Mucosa of stomach (tissue), 1 donor: ENCODE results near the gene ACKR1.

Source experiments
- H3K27me3 ChIP-seq: one replicate; pipeline ENCODE4 v1.7.0; 2013; ENCODE audit warnings: mild to moderate bottlenecking, low read length; ENCODE audit not compliant: control insufficient read depth, insufficient read depth
- H3K36me3 ChIP-seq: one replicate; pipeline ENCODE4 v1.7.0; 2013; ENCODE audit warnings: low read length; ENCODE audit not compliant: control insufficient read depth, insufficient read depth
- H3K4me1 ChIP-seq: one replicate; pipeline ENCODE4 v1.7.0; 2013; ENCODE audit warnings: mild to moderate bottlenecking, low read length; ENCODE audit not compliant: control insufficient read depth, insufficient read depth
- H3K4me3 ChIP-seq: one replicate; pipeline ENCODE4 v1.7.0; 2013; ENCODE audit warnings: low read length
- H3K9ac ChIP-seq: one replicate; pipeline ENCODE4 v1.7.0; 2013; ENCODE audit warnings: mild to moderate bottlenecking, low read length, moderate library complexity
- H3K9me3 ChIP-seq: one replicate; pipeline ENCODE4 v1.7.0; 2013; ENCODE audit warnings: mild to moderate bottlenecking, low read length, moderate library complexity; ENCODE audit not compliant: control insufficient read depth
- donor health status: Pancreatic carcinoma.

Gene ACKR1

GRCh38 chr1:159211331-159212136, 6.9 kb downstream of the ACKR1 start:
- Histone ChIP-seq H3K36me3 (no peaks in the 10 kb centered on the region), H3K4me1 (no peaks in the 10 kb centered on the region), H3K4me3 (no peak overlapping the region), H3K9ac (no peak overlapping the region), H3K27me3 (peaks cover 24% of the 10 kb centered on the region), H3K9me3 (no peaks in the 10 kb centered on the region)

GRCh38 chr1:159212596-159212995, 7.9 kb downstream of the ACKR1 start:
- Histone ChIP-seq H3K27me3 (peaks cover 20% of the 10 kb centered on the region), H3K4me3 (no peak overlapping the region), H3K36me3 (no peaks in the 10 kb centered on the region), H3K4me1 (no peaks in the 10 kb centered on the region), H3K9me3 (no peaks in the 10 kb centered on the region), H3K9ac (no peak overlapping the region)

DNA sequence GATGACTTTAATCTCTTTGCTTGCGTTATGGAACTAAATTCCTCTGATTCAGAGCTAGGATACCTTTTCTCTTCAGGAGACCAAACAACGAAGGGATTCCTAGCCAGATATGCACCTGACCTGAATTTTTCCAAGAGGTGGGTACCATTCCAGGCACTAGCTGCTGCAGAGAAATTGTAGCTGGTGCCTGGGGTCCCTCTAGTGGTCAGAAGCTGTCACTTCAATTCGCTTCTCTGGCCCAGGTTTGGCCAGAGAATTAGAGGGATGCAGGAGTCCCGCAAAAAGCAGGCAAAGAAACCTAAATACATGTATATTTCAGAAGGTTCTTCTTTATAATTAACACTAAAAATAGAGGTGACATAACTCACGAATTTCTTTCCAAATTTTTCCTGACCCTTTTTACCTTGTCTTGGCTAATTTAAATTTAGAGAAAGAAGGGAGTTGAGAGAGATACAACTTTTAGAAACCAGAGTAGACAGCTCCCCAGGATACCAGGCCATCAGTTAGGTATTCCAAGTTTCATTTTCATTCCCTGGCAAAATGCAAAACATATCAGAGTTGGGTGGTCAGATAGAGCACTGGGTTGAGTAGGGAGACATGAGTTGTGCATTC, 9.6 kb downstream of the ACKR1 start:
- no peak overlapping the region for H3K4me3 ChIP-seq
- no peaks in the 10 kb centered on the region for H3K36me3 ChIP-seq
- no peak overlapping the region for H3K9ac ChIP-seq
- no peaks in the 10 kb centered on the region for H3K9me3 ChIP-seq
- H3K27me3 ChIP-seq, result peaks cover 12% of the 10 kb centered on the region
- no peaks in the 10 kb centered on the region for H3K4me1 ChIP-seq

GRCh38 chr1:159218649-159219636, 14.3 kb downstream of the ACKR1 start:
- Histone ChIP-seq H3K36me3 (no peaks in the 10 kb centered on the region), H3K9me3 (no peaks in the 10 kb centered on the region), H3K27me3 (peaks cover 9% of the 10 kb centered on the region), H3K4me1 (no peaks in the 10 kb centered on the region), H3K4me3 (no peak overlapping the region), H3K9ac (no peak overlapping the region)

DNA sequence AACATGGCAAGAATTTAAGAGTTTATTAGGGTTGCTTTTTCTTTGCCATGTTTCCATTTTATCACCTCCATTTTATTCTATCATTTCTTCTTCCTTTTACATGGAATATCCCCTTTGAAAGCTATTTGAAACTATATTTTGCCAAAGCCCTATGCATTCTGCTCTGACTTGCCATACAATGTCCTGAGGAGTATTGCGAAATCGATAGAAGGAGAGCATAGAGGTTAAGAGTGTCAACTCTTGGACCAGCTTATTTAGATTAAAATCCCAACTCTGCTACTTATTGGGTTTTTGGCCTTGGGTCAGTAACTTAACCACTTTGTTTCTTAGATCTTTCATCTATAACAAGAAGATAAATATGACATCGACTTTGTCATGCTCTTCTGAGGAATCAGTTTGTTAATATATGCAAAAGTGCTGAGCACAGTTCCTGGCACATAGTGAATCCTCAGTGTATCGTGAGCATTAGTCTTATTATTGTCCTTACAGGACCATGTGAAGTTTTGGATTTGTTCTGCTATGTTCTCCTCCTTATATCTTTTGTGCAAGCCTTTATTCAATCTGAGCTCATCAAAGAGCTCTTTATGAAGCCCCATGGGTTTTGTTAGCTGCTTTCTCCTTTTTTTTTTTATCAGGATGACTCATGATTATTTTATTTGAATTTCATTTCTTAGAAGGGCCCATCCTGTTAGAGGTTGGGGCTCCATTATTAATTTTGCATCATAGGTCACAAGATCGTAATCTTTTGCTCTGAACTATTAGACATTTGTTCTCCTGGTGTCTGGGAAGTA, 17.6 kb downstream of the ACKR1 start:
- H3K4me3 ChIP-seq, result no peak overlapping the region
- H3K4me1 ChIP-seq, result no peaks in the 10 kb centered on the region
- H3K36me3 ChIP-seq, result no peaks in the 10 kb centered on the region

GRCh38 chr1:159223004-159223403, 18.3 kb downstream of the ACKR1 start:
- peaks cover 5% of the 10 kb centered on the region for H3K27me3 ChIP-seq
- no peaks in the 10 kb centered on the region for H3K36me3 ChIP-seq
- no peaks in the 10 kb centered on the region for H3K9me3 ChIP-seq
- no peak overlapping the region for H3K4me3 ChIP-seq
- no peak overlapping the region for H3K9ac ChIP-seq
- no peaks in the 10 kb centered on the region for H3K4me1 ChIP-seq

More for the DNA sequence above, 17.6 kb downstream of the ACKR1 start:
- H3K9me3 ChIP-seq, result no peaks in the 10 kb centered on the region
- H3K9ac ChIP-seq, result no peak overlapping the region
- peaks cover 5% of the 10 kb centered on the region for H3K27me3 ChIP-seq

- Histone ChIP-seq H3K4me1 (no peaks in the 10 kb centered on the region), H3K4me3 (no peak overlapping the region), H3K36me3 (no peaks in the 10 kb centered on the region), H3K27me3 (peaks cover 5% of the 10 kb centered on the region), H3K9ac (no peak overlapping the region), H3K9me3 (no peaks in the 10 kb centered on the region)
Observed at GRCh38 chr1:159228554-159228953, 23.9 kb downstream of the ACKR1 start.

DNA sequence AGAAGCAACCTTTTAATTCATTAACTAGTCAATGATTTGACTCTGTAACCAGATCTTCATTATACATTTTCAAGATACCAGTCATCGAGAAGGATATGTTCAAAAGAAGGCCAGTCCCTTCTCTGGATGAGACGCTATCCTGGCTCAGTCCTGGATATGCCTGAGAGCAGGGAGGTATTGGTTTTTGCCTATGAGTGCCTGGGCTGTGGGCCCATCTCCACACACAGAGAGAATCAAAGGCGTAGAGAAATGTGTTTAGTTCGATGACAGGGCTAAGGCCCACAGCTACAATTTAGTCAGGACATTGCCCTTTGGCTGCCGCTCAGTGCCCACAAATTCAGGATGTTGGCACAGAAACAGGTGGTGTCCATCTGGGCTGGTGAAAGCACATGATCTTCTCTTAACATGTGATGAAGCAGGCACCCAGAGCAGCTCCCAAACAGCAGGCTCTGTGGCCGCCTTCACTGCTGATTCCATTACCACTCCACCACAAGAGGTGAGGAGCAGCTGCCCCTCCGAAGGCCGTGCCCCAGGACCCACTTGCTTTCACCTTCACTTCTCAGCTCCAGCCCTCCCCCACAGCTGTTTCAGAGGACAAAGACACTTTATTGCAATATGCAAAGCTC, 24.7 kb downstream of the ACKR1 start:
- Histone ChIP-seq H3K4me3 (no peak overlapping the region), H3K9ac (no peak overlapping the region), H3K9me3 (no peaks in the 10 kb centered on the region), H3K27me3 (peaks cover 3% of the 10 kb centered on the region), H3K4me1 (no peaks in the 10 kb centered on the region), H3K36me3 (no peaks in the 10 kb centered on the region)

DNA sequence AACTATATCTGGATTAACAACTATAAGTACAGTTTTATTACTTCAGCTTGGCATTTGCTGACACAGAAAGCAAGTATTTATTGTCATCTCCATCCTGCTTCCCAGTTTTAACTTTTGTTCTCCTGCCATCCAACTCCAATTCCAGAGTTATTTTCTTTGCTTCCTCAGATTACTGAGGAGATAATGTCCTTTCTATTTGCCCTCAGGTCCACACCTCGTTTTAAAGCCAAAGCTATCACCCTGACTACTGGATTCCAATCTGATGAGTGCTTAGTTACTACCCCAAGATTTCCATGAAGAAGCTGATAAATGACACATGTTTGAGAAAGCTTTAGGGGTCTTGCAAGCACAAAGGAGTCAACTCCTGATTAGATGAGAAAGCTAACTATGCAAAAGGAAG, 25.2 kb downstream of the ACKR1 start:
- no peaks in the 10 kb centered on the region for H3K36me3 ChIP-seq
- H3K4me3 ChIP-seq, result no peak overlapping the region
- no peaks in the 10 kb centered on the region for H3K27me3 ChIP-seq
- H3K9ac ChIP-seq, result no peak overlapping the region
- no peaks in the 10 kb centered on the region for H3K4me1 ChIP-seq
- no peaks in the 10 kb centered on the region for H3K9me3 ChIP-seq

DNA sequence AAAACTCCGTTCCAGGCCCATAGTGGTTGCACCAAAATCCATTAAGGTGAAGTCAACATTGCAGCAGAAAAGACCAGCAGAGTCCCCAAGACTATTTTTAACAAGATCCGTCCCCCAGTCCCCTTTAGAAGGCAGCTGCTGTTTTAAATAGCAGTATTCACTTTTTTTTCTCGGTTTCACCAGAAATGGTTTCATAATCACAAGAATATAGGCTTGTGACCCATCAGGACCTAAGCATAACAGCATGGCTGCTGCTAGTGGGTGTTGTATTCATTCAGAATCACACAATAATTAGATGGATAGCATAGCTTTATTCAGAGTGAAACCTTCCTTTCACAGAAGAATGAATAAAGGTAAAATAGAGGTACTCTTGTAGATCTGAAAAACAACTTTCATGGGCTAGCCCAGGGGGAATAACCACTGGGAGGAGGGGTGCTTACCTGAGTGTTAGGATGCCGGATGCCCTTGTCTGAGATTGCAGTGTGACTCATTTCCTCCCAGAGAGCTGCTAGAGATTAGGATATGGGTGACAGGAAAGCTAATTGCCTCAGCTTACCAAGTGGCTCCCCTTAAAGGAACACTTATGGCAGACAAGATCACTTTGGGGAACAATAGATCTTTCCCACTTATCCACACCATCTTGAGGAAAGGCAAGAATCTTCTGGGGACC, 35.0 kb downstream of the ACKR1 start:
- no peak overlapping the region for H3K4me3 ChIP-seq
- no peaks in the 10 kb centered on the region for H3K27me3 ChIP-seq
- no peaks in the 10 kb centered on the region for H3K4me1 ChIP-seq
- H3K36me3 ChIP-seq, result no peaks in the 10 kb centered on the region
- H3K9ac ChIP-seq, result no peak overlapping the region
- H3K9me3 ChIP-seq, result no peaks in the 10 kb centered on the region

- Histone ChIP-seq H3K36me3 (no peaks in the 10 kb centered on the region), H3K9ac (no peak overlapping the region), H3K4me3 (no peak overlapping the region), H3K27me3 (no peaks in the 10 kb centered on the region), H3K9me3 (no peaks in the 10 kb centered on the region), H3K4me1 (no peaks in the 10 kb centered on the region)
Observed at GRCh38 chr1:159247266-159247665, 42.6 kb downstream of the ACKR1 start.
